Activated B cell treated with CpG ODN at 0.5 μM for 24 hours (primary cell): ENCODE data around the gene ZMIZ2. TPM values are rescaled to one million over a fixed set of nuclear protein-coding genes. Genes with fewer than 3 reads are reported as not detected.

Experiments used
- ATAC-seq: fragments of 200-7000 bp; cut with Tn5 transposase; one replicate; pipeline ENCODE4 v1.10.0; 2021; ENCODE audit warnings: low read depth, mild to moderate bottlenecking, moderate library complexity
- CTCF ChIA-PET: fragments of 350-600 bp; sonication (Branson Sonifier 250); formaldehyde crosslinking; loops from one replicate; lab custom pipeline; 2021; ENCODE audit warnings: antibody characterized with exemption; lab: Charles Lee
- POLR2A ChIA-PET: fragments of 350-600 bp; sonication (Branson Sonifier 250); formaldehyde crosslinking; loops from one replicate; lab custom pipeline; 2021; ENCODE audit warnings: antibody characterized with exemption; lab: Charles Lee
- DNase-seq: peaks from one replicate; pipeline ENCODE4 v3.0.0; 2022
- H3K27ac Mint-ChIP-seq: one replicate; pipeline ENCODE4 v1.8.0; 2020; ENCODE audit warnings: mixed read lengths
- H3K27me3 Mint-ChIP-seq: one replicate; pipeline ENCODE4 v1.8.0; 2021; ENCODE audit warnings: mixed read lengths
- H3K36me3 Mint-ChIP-seq: one replicate; pipeline ENCODE4 v1.8.0; 2021; ENCODE audit warnings: low read depth, mixed read lengths
- H3K4me1 Mint-ChIP-seq: one replicate; pipeline ENCODE4 v1.8.0; 2021; ENCODE audit warnings: mixed read lengths
- H3K4me3 Mint-ChIP-seq: one replicate; pipeline ENCODE4 v1.8.0; 2020; ENCODE audit warnings: mild to moderate bottlenecking, mixed read lengths
- H3K9me3 Mint-ChIP-seq: one replicate; pipeline ENCODE4 v1.8.0; 2020; ENCODE audit warnings: mixed read lengths
- CTCF ChIP-seq: fragments of 200-600 bp; IDR thresholded peaks from one replicate; pipeline ENCODE4 v1.8.0; 2022; ENCODE audit warnings: antibody characterized with exemption, mild to moderate bottlenecking
- intact Hi-C: fragments of 100-400 bp; cut with micrococcal nuclease; formaldehyde crosslinking; loops from one replicate; pipeline ENCODE4 v1.15.1; 2024
- total RNA-seq: library from RNA; stranded (reverse); gene quantifications from 2 replicates; pipeline ENCODE4 v1.2.3, GENCODE V29; 2022

The ZMIZ2 gene
- total RNA-seq, 1 donor from 2014 or later = 440 TPM

DNA sequence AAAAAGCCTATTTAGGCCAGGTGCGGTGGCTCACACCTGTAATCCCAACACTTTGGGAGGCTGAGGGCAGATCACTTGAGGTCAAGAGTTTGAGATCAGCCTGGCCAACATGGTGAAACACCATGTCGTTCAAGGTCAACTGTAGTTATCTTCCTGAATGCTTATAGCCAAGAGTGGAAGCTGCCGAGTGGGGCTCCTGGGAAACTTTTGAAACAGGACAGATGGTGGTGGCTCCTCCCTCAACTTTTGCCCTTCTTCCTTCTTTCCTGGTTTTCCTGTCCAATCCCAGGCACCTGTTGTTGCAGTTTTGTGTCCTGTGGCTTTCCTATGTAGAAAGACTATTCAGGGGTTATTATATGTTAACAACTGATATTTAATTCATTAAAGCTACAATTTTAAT is 39.1 kb downstream of the ZMIZ2 start:
- Mint-ChIP-seq H3K4me1 (peaks cover 11% of the 10 kb centered on the region), H3K27ac (no peak overlapping the region), H3K9me3 (peaks cover 9% of the 10 kb centered on the region), H3K27me3 (no peaks in the 10 kb centered on the region), H3K4me3 (no peak overlapping the region), H3K36me3 (peaks cover 4% of the 10 kb centered on the region)
- DNase-seq (no peak), ATAC-seq (no peak)
- no peak for TF ChIP-seq CTCF
- ChIA-PET CTCF (interaction anchor here (1.0 to 1.4 kb wide), 3 partner anchors 11 to 200 kb away, joined by 3 read pairs; no protein-coding TSS in a partner anchor), POLR2A (interaction anchor here (1.0 to 1.8 kb wide), 4 partner anchors 20 to 206 kb away, joined by 3 to 9 read pairs (median 6); partner anchors contain the start of gene TMED4)
- intact Hi-C loops = loop anchor here (2.0 kb wide), 1 partner anchor 19 kb away; no protein-coding TSS in a partner anchor

DNA sequence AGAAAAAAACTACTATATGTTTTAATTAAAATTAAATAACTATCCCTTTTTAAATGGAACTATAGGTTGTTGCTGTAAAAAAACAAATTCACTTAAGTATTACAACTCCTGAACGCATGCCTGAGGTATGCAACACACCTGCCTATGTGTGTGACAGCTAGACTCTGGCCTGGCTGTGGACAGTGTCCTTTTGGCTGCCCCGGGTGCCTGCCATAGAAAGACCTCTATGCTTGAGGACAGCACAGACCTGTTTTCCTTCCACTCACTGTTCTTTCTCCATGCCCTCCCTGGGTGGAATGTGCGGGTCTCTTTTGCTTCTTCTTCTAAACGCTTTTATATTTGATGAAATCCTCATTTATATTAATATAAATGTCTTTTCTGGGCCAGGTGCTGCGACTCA is 41.3 kb downstream of the ZMIZ2 start:
- POLR2A ChIA-PET = no interaction called here
- H3K4me3 Mint-ChIP-seq = no peak overlapping the region
- peaks cover 11% of the 10 kb centered on the region for H3K4me1 Mint-ChIP-seq
- H3K27me3 Mint-ChIP-seq = no peaks in the 10 kb centered on the region
- TF ChIP-seq CTCF = no peak
- intact Hi-C loops = no loop called here
- H3K9me3 Mint-ChIP-seq = no peaks in the 10 kb centered on the region
- H3K36me3 Mint-ChIP-seq = no peaks in the 10 kb centered on the region
- CTCF ChIA-PET = no interaction called here
- ATAC-seq = no peak
- DNase-seq = no peak
- no peak overlapping the region for H3K27ac Mint-ChIP-seq

GRCh38 chr7:44791278-44792219 is 42.9 kb downstream of the ZMIZ2 start:
- Mint-ChIP-seq H3K27me3 (no peaks in the 10 kb centered on the region), H3K4me3 (no peak overlapping the region), H3K4me1 (peaks cover 14% of the 10 kb centered on the region), H3K9me3 (no peaks in the 10 kb centered on the region), H3K27ac (no peak overlapping the region), H3K36me3 (peaks cover 4% of the 10 kb centered on the region)
- ATAC-seq (no peak), DNase-seq (no peak)
- POLR2A ChIA-PET = no interaction called here
- TF ChIP-seq CTCF = no peak
- intact Hi-C loops = no loop called here
- CTCF ChIA-PET = no interaction called here

DNA sequence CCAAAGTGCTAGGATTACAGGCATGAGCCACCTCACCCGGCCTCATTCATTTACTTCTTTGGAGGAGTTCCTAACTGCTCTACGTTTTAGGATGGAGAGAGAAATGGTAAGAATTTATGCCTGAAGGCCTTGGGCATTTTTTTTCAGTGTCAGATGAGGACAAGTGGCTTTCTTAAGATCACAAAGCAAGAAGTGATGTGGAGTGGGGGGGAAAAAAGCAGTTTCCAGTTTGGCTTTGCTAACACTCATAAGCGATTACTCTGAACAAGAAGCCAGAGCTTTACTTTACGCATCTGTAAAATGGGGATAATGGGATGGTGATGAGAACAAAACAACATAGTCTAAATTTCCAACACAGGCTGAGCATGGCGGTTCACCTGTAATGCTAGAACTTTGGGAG is 45.3 kb downstream of the ZMIZ2 start:
- POLR2A ChIA-PET = interaction anchor here (5.4 kb wide), 1 partner anchor 45 kb away, joined by 77 read pairs; the partner anchor contains the start of gene ZMIZ2
- H3K36me3 Mint-ChIP-seq = peaks cover 19% of the 10 kb centered on the region

More for the DNA sequence above, 45.3 kb downstream of the ZMIZ2 start:
- CTCF ChIA-PET = no interaction called here
- intact Hi-C loops = no loop called here
- Mint-ChIP-seq H3K4me1 (peaks cover 20% of the 10 kb centered on the region), H3K9me3 (no peaks in the 10 kb centered on the region), H3K4me3 (no peak overlapping the region), H3K27me3 (no peaks in the 10 kb centered on the region), H3K27ac (peak overlapping the region; percentile 46)
- ATAC-seq (no peak), DNase-seq (no peak)
- no peak for TF ChIP-seq CTCF
